ENCODE measurements around the gene NCKAP5. TPM values are rescaled to one million over a fixed set of nuclear protein-coding genes. Genes with fewer than 3 reads are reported as not detected.

Gene NCKAP5
- total RNA-seq, 1 donor from 2014 or later, result 27.9 TPM

GRCh38 chr2:132741754-132742153 lies 826.5 kb downstream of the NCKAP5 start:
- no peak for TF ChIP-seq CTCF (conservative IDR thresholded peaks at IDR 0.05)
- H3K4me1 Mint-ChIP-seq, result no peaks in the 10 kb centered on the region
- no peak overlapping the region for H3K27ac Mint-ChIP-seq (ENCODE audit: unreplicated experiment)
- DNase-seq (ENCODE audit: low read depth, low spot score), result no peak
- H3K27me3 Mint-ChIP-seq (ENCODE audit: low read depth), result no peaks in the 10 kb centered on the region
- peaks cover 4% of the 10 kb centered on the region for H3K9me3 Mint-ChIP-seq
- H3K4me3 Mint-ChIP-seq, result no peak overlapping the region
- H3K36me3 Mint-ChIP-seq (ENCODE audit: low read depth), result peaks cover 20% of the 10 kb centered on the region

- TF ChIP-seq CTCF (conservative IDR thresholded peaks at IDR 0.05), result no peak
- no peak overlapping the region for H3K4me3 Mint-ChIP-seq
- peaks cover 3% of the 10 kb centered on the region for H3K9me3 Mint-ChIP-seq
- no peaks in the 10 kb centered on the region for H3K4me1 Mint-ChIP-seq
- H3K36me3 Mint-ChIP-seq (ENCODE audit: low read depth), result peaks cover 16% of the 10 kb centered on the region
- DNase-seq (ENCODE audit: low read depth, low spot score), result no peak
- H3K27me3 Mint-ChIP-seq (ENCODE audit: low read depth), result no peaks in the 10 kb centered on the region
- no peak overlapping the region for H3K27ac Mint-ChIP-seq (ENCODE audit: unreplicated experiment)
Measured at GRCh38 chr2:132740081-132740720, 828.1 kb downstream of the NCKAP5 start.

GRCh38 chr2:132738223-132738622 lies 830.0 kb downstream of the NCKAP5 start:
- Mint-ChIP-seq H3K9me3 (peaks cover 3% of the 10 kb centered on the region), H3K27me3 (ENCODE audit: low read depth) (no peaks in the 10 kb centered on the region), H3K27ac (ENCODE audit: unreplicated experiment) (no peak overlapping the region), H3K4me3 (no peak overlapping the region), H3K4me1 (no peaks in the 10 kb centered on the region), H3K36me3 (ENCODE audit: low read depth) (peaks cover 15% of the 10 kb centered on the region)
- TF ChIP-seq CTCF (conservative IDR thresholded peaks at IDR 0.05), result no peak
- DNase-seq (ENCODE audit: low read depth, low spot score), result no peak

DNA sequence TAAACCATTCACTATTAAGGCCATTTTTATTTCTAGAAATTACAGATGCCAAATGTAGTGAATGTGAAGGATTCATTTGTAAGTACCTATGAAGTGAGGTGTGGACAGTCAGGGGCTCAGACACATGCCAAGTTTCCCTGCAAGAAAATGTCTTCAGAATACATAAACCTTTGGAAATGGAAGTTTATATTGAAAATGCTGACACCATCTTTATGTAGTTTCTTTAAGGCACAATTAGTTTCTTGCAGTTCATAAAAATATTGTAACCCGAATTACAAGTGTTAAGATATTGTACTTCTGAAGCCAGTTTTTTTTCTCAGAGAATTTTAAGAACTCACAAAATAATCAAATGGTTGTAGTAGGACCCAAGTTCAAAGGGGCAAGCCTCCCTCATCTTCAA lies 832.2 kb downstream of the NCKAP5 start:
- no peak overlapping the region for H3K4me3 Mint-ChIP-seq
- no peak overlapping the region for H3K27ac Mint-ChIP-seq (ENCODE audit: unreplicated experiment)
- no peaks in the 10 kb centered on the region for H3K27me3 Mint-ChIP-seq (ENCODE audit: low read depth)
- DNase-seq (ENCODE audit: low read depth, low spot score), result no peak
- H3K4me1 Mint-ChIP-seq, result peaks cover 5% of the 10 kb centered on the region
- peaks cover 16% of the 10 kb centered on the region for H3K36me3 Mint-ChIP-seq (ENCODE audit: low read depth)
- H3K9me3 Mint-ChIP-seq, result peaks cover 3% of the 10 kb centered on the region
- no peak for TF ChIP-seq CTCF (conservative IDR thresholded peaks at IDR 0.05)

- Mint-ChIP-seq H3K4me1 (peaks cover 5% of the 10 kb centered on the region), H3K36me3 (ENCODE audit: low read depth) (peaks cover 16% of the 10 kb centered on the region), H3K4me3 (no peak overlapping the region), H3K27me3 (ENCODE audit: low read depth) (no peaks in the 10 kb centered on the region), H3K9me3 (peaks cover 3% of the 10 kb centered on the region), H3K27ac (ENCODE audit: unreplicated experiment) (no peak overlapping the region)
- DNase-seq (ENCODE audit: low read depth, low spot score), result no peak
- TF ChIP-seq CTCF (conservative IDR thresholded peaks at IDR 0.05), result no peak
Measured at GRCh38 chr2:132734961-132735360, 833.3 kb downstream of the NCKAP5 start.

Measured in neural crest cell (in vitro differentiated cells).